RCC 7860 (cell line): ENCODE results near the gene RMDN2.

Experiments used
- DNase-seq: peaks from one replicate; pipeline ENCODE4 v3.0.0-alpha.2; 2015; ENCODE audit warnings: low spot score
- FAIRE-seq: peaks from 2 replicates; lab custom pipeline; 2012; peaks lifted over from hg19 to GRCh38; lab: Jason Lieb, UNC

The RMDN2 gene

GRCh38 chr2:38035968-38036367, 110.9 kb downstream of the RMDN2 start:
- FAIRE-seq (no peak), DNase-seq (no peak)

GRCh38 chr2:38037325-38037724, 112.2 kb downstream of the RMDN2 start:
- FAIRE-seq = no peak

GRCh38 chr2:38037757-38038621, 112.9 kb downstream of the RMDN2 start:
- DNase-seq = peak; percentile 25
- no peak for FAIRE-seq

More at GRCh38 chr2:38037325-38037724, 112.2 kb downstream of the RMDN2 start:
- DNase-seq = no peak

- DNase-seq (no peak), FAIRE-seq (no peak)
Measured at GRCh38 chr2:38038682-38039081, 113.6 kb downstream of the RMDN2 start.

GRCh38 chr2:38039121-38039910, 114.2 kb downstream of the RMDN2 start:
- peak; percentile 38 for FAIRE-seq
- no peak for DNase-seq

GRCh38 chr2:38045811-38046210, 120.7 kb downstream of the RMDN2 start:
- no peak for DNase-seq
- no peak for FAIRE-seq

- FAIRE-seq (no peak), DNase-seq (no peak)
Measured at GRCh38 chr2:38056216-38056615, 131.1 kb downstream of the RMDN2 start.

GRCh38 chr2:38057651-38058410, 132.7 kb downstream of the RMDN2 start:
- peak; percentile 84 for FAIRE-seq
- DNase-seq = peak; percentile 43

GRCh38 chr2:38060236-38061018, 135.3 kb downstream of the RMDN2 start:
- FAIRE-seq (no peak), DNase-seq (no peak)

- no peak for FAIRE-seq
- DNase-seq = no peak
Measured at GRCh38 chr2:38064801-38065501, 139.9 kb downstream of the RMDN2 start.

- DNase-seq (no peak), FAIRE-seq (no peak)
Measured at GRCh38 chr2:38065502-38066135, 140.5 kb downstream of the RMDN2 start.

GRCh38 chr2:38066421-38067115, 141.5 kb downstream of the RMDN2 start:
- no peak for FAIRE-seq
- no peak for DNase-seq
